SU-DHL-6 (cell line): ENCODE measurements around the gene ACSL4.

Source experiments
- EZH2phosphoT487 ChIP-seq: fragments of 200-600 bp; sonication (generic), shearing (Covaris generic); conservative IDR thresholded peaks from 2 replicates; pipeline ENCODE4 v1.6.1; 2018; ENCODE audit warnings: mild to moderate bottlenecking, antibody characterized with exemption, low read length, moderate library complexity, mixed read lengths
- TF ChIP-seq, protein P1 (sequence below): fragments of 200-600 bp; sonication (generic); IDR thresholded peaks from one replicate; pipeline ENCODE4 v1.5.1; 2017; ENCODE audit warnings: antibody characterized with exemption, mild to moderate bottlenecking, low read length, moderate library complexity; ENCODE audit not compliant: insufficient read depth, poor library complexity, severe bottlenecking

DNA sequence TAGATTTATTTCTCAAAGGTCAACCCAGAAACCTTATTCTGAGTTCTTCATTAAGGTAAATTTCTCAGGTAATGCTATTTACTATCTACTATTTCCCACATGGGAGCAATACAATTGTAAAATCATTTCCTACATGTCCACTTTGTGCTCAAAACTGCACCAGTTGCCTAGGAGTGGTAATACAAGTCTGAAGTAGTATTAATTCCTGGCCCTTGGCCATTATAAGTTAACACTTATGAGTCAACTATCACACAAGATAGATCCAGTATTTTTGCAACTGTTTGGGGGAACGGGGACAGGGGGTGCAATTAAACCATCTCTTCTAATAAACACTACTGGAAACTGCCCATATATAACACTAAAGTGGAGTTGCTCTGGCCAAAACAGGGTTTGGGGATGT, 48.9 kb downstream of the ACSL4 start:
- TF ChIP-seq, protein P1, sequence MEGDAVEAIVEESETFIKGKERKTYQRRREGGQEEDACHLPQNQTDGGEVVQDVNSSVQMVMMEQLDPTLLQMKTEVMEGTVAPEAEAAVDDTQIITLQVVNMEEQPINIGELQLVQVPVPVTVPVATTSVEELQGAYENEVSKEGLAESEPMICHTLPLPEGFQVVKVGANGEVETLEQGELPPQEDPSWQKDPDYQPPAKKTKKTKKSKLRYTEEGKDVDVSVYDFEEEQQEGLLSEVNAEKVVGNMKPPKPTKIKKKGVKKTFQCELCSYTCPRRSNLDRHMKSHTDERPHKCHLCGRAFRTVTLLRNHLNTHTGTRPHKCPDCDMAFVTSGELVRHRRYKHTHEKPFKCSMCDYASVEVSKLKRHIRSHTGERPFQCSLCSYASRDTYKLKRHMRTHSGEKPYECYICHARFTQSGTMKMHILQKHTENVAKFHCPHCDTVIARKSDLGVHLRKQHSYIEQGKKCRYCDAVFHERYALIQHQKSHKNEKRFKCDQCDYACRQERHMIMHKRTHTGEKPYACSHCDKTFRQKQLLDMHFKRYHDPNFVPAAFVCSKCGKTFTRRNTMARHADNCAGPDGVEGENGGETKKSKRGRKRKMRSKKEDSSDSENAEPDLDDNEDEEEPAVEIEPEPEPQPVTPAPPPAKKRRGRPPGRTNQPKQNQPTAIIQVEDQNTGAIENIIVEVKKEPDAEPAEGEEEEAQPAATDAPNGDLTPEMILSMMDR: no peak
- no peak for TF ChIP-seq EZH2phosphoT487
